GM12872 (cell line): ENCODE data around the gene CLCNKB.

ENCODE experiments used
- TF ChIP-seq, protein P1 (sequence below): IDR thresholded peaks from 3 replicates; pipeline ENCODE4 v1.5.1; 2011; ENCODE audit warnings: low read depth, mild to moderate bottlenecking, low read length, moderate library complexity; ENCODE audit not compliant: insufficient read depth

Gene CLCNKB

DNA sequence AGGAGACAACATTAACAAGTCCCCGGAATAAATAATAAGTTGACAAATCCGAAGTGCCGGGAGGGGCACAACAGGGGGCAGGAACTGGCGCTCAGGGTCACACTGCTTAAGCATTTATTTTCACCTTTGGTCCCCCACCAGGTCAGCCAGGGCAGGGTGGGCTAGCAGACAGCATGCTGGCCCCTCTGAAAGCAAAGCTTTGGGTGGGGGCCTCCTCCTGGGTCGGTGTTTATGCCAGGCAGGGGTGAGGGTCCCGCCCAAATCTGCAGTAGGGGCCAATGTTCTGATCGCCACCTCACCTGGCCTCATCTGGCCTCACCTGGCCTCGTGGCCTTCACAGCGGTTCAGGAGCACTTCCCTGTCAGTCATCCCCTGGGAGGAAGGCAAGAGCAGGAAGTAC is 38.1 kb downstream of the CLCNKB start:
- TF ChIP-seq, protein P1, sequence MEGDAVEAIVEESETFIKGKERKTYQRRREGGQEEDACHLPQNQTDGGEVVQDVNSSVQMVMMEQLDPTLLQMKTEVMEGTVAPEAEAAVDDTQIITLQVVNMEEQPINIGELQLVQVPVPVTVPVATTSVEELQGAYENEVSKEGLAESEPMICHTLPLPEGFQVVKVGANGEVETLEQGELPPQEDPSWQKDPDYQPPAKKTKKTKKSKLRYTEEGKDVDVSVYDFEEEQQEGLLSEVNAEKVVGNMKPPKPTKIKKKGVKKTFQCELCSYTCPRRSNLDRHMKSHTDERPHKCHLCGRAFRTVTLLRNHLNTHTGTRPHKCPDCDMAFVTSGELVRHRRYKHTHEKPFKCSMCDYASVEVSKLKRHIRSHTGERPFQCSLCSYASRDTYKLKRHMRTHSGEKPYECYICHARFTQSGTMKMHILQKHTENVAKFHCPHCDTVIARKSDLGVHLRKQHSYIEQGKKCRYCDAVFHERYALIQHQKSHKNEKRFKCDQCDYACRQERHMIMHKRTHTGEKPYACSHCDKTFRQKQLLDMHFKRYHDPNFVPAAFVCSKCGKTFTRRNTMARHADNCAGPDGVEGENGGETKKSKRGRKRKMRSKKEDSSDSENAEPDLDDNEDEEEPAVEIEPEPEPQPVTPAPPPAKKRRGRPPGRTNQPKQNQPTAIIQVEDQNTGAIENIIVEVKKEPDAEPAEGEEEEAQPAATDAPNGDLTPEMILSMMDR: no peak

DNA sequence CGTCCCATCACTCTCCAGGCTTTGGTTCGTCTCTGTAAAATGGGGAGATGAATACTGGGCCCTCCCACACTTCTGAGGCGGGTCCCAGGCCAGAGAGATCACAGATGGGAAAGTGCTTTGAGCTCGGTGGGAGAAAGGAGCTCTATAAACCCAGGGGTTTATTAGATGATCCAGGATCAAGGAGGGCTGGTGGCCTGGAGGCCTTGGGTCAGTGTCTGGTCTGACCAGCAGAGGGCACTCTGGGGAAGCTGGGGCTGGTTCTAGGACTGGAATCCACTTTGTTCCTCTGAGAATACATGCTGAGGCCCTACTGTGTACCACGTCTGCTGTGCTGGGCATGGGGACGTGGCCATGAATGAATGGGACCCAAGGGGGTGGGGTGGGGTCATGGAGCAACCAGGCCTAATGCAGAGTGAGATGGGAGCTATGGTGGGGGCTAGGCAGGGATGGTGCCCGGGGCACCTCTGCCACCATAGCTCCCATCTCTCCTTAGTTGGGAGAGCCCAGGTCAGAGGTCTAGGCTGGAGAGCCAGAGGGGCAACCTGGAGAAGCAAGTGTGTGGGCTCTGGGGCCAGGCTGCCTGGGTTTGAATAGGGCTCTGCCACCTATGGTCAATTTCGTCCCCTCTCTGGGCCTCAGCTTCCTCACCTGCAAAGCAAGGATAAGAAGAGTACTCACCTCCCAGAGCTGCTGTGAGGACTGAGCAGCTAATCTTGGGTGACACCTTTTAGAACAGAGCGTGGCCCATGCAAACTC is 38.9 kb downstream of the CLCNKB start:
- TF ChIP-seq, protein P1: peak; percentile 94

DNA sequence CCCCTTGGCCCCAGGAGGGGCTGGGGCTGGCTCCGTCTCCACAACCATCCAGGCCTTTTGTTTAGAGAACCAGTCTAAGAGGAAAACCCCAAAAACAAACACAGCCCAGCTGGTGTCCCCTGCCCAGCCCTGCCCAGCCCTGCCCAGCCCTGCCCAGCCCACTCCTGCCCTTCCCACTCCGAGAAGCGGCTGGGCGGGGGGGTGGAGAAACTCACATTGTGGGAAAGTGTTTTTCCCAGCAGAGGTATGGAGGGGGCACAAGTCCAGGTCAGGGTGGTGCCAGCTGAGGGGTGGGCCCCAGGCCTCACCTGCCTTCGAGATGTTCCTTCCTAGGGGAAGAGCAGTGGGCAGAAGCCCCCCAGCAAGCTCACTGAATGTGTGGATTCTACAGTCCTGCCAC is 39.9 kb downstream of the CLCNKB start:
- TF ChIP-seq, protein P1: no peak

DNA sequence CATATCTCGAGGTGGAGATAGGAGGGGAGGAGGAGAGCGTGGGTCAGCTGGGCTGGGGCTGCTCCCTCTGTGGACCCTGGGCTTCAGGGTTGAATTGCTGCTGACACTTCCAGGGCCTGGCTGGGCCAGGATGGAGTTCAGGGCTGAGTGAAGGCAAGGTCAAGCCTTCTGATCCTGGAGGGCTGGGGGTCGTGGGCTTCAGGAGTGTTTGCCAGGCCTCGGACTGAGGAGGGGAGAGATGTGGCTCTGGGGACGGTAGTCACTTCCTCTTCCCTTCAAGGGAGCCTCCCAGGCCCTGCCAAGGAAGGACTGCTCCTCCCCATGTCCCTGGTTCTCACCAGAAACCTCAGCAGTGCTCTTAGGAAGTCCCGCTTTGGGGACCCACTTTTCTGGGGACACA is 41.9 kb downstream of the CLCNKB start:
- TF ChIP-seq, protein P1: no peak

DNA sequence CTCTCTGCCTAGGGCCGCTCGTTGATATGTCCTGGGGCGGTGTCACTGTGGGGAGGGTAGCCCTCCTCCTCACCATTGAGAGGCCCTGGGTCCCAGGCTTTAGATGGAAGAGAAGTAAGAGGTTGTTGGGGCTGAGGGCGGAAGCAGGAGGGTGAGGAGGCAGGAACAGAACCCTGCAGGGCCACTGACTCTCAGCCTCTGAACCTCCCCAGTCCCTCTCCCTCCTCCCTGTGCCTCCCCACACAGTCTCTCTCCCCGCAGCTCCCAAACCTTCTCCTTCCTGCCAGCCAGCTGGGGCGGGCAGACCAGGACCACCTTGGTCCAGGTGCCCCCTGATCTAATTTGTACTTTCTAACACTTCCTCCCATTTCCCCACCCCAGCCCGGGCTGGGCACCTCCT is 44.2 kb downstream of the CLCNKB start:
- TF ChIP-seq, protein P1: no peak

DNA sequence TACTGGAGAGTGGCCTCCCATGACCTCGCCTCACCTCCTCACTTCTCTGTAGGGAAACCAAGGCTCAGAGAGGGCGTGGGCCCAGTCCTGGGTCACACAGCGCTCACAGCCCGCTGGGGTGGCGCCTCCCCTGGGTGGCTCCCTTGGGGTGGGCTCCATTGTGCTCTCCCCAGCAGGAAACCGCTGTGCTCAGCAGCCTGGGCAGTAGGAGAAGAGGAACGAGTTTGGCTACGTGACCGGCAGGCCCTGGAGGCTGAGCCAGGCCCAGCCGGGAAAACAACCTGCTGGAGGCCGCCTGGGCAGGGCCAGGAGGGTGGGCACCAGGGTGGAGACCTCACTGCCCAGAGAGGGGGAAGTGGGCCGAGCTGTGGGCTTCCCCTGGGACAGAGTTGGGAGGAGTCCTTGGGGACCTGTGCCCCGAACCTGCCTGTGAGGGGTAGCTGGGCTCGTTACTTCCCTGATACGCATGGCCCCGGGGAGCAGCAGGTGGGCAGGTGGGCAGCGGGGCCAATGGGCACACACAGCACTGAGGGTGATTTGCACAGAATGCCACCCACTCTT is 44.8 kb downstream of the CLCNKB start:
- TF ChIP-seq, protein P1: no peak

DNA sequence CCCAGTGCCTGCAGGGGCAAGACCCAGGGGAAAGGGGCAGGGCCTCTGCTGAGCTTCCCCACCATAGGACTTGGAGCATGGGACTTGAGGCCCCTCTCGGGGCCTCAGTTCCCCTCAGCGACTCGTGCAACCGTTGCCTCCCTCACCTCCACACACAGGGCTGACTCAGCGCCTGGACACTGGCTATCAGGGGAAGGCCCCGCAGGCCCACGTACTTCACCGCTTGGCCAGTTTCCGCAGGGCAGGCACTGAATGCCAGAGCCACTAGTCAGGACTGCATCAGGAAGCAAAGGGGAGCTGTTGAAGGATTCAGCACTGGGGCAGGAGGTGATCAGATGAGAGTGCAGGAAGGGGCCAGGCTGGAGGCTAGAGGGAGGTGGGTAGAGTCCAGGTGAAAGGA is 45.4 kb downstream of the CLCNKB start:
- TF ChIP-seq, protein P1: no peak
